HG03060 (cell line): ENCODE measurements around the gene ITGAE.
"Not testable (repeated sequence)": the region's sequence is repeated elsewhere in the genome, so short reads cannot be mapped to it uniquely, and the experiment has no call there.

Source experiments
- ATAC-seq: cut with Tn5 transposase; IDR thresholded peaks from one replicate; pipeline ENCODE4 v1.9.1; 2021; ENCODE audit warnings: low read depth, moderate number of reproducible peaks; ENCODE audit not compliant: unreplicated experiment

The ITGAE gene

DNA sequence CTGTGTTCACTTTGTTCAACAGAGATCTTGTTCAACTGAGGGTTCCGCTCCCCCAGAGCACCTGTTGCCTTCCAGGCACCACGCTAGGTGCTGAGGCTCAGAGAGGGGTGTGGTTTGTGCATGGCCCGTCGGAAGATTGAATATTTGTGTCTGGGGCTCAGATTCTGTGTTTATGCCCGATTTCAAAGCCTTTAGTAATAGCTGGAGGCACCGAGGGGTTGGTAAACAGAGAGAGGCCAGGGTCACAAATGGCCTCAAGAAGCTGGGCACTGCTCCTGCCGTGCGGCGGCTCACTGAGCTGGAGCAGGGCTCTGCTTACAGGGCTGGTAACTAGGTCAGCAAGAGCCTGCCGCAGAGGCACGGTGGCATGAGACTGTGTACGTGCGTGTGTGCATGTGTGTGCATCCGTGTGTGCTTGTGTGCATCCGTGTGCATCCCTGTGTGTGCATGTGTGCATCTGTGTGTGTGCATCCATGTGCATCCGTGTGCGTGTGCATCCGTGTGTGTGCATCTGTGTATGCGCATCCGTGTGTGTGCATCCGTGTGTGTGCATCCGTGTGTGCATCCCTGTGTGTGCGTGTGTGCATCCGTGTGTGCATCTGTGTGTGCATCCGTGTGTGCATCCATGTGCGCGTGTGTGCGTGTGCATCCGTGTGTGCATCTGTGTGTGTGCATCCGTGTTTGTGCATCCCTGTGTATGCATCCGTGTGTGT, 5.4 kb downstream of the ITGAE start:
- ATAC-seq, result no peak

DNA sequence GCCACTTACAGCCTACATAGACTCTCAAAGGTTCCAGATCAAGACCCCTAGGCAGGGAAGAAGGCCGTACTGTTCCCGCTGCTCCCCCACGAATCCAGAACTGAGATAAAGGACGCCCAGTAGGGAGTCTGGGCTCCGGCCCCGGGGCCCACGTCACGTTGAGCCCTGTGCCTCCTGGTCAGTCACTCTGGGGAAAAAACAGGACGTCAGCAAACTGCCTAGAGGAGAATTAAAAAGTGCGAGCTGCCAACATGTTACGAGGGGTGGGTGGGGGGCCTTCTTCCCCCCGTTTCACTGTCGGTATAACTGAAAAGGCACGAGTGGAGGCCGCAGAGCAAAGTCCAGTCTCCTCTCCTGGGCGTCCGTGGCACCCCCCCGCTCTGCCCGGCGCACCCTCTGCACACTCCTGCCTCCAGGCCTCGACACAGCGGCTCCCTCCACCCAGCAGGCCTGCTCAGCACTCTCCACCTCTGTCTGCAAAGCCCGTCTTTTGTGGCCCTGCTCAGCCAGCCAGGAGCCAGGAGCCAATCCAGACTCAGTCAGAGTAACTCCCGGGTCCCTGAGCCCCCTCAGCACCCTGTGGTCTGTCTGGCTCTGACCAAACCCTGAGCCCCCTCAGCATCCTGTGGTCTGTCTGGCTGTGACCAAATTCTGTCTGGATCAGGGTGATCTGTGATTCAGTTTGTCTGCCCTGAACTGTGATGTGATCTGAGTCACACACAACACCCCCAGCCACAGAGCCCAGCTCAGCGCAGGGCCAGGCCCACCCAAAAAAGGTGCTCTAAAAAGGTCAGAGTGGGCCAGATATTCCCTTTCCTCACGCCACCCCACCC, 6.2 kb downstream of the ITGAE start:
- no peak for ATAC-seq

DNA sequence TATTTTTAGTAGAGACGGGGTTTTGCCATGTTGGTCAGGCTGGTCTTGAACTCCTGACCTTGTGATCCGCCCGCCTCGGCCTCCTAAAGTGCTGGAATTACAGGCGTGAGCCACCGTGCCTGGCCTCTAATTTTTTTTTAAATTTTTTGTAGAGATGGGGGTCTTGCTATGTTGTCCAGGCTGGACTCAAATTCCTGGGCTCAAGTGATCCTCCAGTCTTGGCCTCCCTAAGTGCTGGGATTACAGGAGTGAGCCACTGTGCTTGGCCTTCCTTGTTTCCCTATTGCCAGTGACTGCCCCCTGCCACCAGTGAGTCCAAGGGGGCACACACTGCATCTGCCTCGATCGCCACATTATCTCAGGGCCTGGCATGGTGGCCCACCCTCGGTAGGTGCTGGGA, 6.8 kb downstream of the ITGAE start:
- not testable (repeated sequence) for ATAC-seq

DNA sequence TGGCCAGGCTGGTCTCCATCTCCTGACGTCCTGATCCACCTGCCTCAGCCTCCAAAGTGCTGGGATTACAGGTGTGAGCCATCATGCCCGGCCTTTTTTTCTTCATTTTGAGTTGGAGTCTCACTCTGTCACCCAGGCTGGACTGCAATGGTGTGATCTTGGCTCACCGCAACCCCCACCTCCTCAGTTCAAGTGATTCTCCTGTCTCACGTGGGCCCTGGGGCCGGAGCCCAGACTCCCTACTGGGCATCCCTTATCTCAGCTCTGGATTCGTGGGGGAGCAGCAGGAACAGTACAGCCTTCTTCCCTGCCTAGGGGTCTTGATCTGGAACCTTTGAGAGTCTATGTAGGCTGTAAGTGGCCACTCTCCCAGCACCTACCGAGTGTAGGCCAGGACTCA, 7.7 kb downstream of the ITGAE start:
- not testable (repeated sequence) for ATAC-seq

DNA sequence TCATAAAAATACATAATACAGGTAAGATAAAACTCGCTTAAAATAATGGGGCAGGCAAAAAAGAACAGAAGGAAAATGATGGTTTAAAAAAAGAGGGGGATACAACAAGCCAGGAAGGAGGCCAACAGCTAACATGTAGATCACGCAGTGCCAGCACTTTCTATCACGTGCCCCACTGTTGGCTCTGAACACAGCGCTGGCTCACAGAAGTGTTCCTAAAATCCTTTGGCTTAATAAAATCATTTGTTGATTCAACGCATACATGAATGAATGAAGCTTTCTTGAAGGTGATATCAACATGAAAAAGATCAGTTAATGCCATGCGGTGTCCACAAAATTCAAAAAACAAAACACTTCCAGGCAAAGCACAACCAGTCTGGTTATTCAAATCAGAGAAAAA, 8.5 kb downstream of the ITGAE start:
- ATAC-seq, result no peak

DNA sequence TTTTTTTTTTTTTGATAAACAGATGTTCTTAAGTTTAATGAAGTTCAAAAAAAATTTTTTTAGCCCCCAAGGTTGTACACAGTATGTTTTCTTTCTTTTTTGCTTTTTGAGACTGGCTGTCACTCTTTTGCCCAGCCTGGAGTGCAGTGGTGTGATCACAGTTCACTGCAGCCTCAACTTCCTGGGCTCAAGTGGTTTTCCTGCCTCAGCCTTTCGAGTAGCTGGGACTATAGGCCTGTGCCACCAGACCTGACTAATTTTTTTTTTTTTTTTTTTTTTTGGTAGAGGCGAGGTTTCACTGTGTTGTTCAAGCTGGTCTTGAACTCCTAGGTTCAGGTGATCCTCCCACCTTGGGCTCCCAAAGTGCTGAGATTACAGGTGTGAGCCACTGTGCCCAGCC, 12.8 kb downstream of the ITGAE start:
- no peak for ATAC-seq

DNA sequence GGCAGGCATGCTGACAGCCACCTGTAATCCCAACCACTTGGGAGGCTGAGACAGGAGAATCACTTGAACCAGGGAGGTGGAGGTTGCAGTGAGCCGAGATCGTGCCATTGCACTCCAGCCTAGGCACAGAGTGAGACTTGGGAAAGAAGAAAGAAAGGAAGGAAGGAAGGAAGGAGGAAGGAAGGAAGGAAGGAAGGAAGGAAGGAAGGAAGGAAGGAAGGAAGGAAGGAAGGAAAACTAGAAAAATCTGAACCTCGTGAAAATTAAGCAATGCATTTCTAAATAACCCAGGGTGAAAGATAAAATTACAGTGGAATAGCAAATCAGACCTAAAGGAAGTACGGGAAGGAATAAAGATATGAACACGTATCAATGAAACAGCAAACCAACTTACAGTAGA, 15.7 kb downstream of the ITGAE start:
- ATAC-seq, result not testable (repeated sequence)

DNA sequence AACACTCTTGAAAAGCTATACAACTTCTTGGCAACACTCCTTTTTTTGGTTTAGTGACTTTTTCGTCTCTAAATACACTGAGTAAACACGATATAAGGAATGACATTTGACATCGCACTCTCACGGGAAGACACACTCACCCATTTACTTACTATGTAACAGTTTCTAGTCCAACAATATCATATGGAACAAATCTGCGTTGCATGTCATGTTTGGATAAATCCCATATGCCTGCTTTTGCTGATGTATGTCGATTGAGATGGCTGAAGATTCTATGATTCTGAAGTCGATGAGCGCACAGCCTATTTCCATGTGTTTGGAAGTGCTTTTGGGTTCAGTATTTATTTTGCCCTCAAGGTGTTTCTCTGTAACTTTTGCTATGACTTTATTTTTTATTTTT, 18.2 kb downstream of the ITGAE start:
- no peak for ATAC-seq

DNA sequence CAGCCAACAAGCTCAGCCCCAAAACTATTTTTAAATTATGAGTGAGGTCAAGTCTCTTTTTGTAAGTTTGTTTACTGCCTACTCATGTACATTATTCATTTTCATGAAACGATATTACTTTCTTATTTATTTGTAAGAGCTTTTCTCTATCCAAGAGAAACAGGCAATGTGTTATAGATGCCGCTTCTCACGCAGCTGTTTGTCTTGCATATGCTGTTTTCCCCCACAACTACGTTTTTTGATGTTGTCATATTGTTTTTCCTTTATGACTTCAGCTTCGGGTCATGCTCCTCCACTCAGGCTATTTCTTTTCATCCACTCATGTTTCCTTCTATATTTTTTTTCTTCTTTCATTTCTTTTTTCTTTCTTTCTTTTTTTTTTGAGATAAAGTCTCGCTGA, 20.0 kb downstream of the ITGAE start:
- ATAC-seq, result no peak

DNA sequence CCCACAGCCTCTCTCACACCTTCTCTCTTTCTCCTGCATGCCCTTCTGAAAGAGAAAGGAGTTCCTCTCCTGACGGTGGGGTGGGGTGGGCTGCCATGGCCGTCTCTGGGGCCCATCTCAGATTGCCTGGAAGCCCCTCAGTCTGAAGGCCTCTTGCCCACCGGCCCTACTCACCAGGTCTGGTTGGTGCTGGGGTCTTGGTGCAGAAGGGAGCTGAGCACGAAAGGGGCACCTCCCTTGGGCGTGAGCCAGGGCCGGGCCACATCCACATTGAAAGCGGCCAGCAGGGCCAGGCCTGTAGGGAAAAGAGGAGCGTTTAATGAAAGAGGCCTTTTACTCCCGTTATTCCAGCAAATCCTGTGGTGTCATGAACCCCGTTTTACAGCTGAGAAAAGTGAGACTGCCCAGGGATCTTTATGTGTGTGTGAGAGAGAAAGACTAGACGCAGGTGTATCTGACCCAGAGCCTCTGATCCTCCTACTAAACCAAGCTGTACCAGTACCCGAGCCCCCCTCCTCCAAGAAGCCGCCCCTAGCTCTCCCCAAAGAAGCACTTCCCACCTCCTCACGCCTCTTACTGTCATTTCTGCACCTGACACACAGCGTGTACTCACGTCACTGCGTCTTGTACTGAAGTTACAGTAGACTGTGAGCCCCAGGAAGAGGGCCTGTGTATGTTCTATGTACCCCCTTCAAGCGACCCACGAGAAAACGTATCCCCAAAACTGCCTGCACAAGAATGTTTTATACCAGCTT, 23.4 kb downstream of the ITGAE start:
- ATAC-seq, result no peak

DNA sequence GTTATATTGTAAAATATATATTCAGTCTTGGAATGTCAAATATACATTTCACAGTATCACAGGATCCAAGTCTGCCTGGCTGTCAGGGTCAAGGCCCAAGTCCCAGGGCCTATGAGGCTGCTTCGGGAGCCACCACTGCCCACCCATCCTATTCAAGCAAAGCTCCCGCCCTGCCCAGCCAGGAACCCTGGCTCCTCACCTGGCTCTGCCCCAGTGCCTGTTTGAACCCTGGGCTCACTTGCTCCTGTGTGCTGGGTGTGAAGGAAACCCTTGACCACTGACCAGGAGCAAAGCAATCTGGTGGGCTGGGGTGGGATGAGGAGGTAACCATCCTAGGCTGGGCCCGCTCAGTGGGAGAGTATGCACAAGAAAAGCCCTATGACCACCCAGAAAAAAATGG, 27.0 kb downstream of the ITGAE start:
- ATAC-seq, result no peak

DNA sequence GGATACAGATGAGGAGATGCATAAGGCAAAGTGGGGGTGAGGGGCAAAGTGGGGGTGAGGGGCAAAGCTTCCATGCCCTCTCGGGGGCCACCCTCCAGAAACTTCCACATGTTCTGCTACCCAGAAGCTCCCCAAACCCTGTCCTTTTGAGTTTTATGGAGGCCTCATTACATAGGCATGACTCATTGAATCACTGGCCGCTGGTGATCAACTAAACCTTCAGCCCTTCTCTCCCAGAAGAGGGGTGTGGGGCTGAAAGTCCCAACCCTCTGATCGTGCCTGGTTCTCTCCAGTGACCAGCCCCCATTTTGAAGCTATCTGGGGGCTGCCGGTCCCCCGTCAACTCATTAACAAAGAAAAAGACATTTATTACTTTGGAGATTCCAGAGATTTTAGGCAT, 27.5 kb downstream of the ITGAE start:
- ATAC-seq, result no peak

DNA sequence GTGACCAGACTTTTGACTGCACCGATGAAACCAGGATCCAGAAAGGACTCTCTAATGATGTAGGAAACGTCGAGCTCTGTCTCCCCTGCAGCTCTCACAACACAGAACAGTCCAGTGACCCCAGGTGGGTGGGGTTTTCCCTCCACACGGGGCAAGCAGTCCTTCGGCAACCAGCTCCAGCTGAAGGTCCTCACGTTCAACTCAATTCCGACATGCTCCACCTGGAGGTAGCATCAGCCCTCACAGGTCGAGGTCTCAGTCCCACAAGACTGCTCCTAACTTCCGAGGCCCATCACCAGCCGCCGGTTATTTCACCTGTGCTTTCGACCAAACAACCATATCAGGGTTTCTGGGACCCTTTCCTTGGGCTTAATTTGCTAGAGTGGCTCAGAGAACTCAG, 28.2 kb downstream of the ITGAE start:
- no peak for ATAC-seq

DNA sequence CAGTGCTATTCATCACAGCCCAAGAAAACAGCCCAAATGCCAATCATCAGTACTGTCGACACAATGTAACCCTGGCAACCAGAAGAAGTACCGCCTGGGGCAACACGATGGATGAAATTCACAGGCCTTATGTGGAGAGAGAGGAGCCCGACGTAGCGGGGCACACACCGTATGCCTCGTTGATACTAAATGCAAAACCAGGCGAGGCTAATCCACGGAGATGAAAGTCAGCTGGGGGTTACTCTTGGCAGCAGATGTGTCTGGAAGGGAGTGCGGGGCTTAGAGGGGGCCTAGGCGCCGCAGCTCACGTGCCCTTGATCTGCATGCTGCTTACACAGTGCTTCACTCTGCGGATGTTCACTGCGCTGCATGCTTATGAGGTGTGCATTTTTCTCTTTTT, 29.8 kb downstream of the ITGAE start:
- ATAC-seq, result no peak

DNA sequence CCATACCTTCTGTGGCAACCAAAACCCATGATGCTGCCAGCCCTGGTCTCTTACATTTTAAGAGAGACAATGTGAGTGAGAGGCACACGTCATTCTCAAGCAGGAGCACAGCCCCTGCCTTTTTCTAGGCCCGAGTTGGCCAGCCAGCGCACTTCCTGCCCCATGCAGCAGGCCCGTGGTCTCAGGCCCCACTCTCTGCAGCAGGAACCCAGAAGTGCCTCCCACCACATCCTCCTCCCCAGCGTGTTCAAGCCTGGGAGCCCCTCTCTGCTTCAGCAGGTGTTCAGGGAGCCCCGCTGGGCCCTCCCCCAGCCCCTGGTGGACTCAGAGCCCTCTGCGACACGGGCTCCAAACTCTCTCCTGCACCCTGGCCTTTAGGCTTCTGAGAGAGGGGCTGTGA, 30.5 kb downstream of the ITGAE start:
- no peak for ATAC-seq

DNA sequence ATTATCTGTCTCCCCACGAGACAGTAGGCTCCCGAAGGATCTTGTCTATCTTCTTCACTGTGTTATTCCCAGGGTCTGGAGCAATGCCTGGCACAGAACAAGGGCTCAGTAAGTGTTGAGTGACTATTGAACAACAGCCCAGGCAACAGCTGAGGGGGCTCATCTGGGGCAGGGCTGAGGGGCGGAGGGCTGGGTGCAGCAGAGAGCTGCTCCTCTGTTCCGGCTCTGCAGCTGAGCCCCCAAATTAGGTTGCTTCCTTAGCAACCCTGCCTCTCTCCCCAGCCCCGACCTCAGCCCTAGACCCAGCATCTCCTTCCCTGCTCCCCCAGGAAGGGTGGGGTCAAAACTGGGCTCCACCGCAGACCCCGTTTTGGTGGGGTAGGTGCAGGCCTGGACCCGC, 32.2 kb downstream of the ITGAE start:
- no peak for ATAC-seq

DNA sequence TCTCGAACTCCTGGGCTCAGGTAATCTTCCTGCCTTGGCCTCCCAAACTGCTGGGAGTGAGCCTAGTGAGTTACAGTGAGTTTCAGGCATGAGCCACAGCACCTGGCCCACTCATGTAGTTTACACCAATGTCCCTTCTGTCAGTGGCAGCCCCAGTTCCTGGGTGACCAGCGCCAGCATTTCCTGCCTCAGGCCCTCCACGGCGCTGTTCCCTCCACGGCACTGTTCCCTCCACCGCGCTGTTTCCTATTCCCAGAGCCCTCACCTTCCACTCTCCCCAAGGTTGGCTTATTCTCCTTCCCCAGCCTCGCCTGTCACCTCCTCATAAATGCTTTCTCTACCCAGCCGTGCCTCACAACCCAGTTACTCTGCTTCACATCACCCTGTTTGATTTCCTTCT, 32.6 kb downstream of the ITGAE start:
- no peak for ATAC-seq

DNA sequence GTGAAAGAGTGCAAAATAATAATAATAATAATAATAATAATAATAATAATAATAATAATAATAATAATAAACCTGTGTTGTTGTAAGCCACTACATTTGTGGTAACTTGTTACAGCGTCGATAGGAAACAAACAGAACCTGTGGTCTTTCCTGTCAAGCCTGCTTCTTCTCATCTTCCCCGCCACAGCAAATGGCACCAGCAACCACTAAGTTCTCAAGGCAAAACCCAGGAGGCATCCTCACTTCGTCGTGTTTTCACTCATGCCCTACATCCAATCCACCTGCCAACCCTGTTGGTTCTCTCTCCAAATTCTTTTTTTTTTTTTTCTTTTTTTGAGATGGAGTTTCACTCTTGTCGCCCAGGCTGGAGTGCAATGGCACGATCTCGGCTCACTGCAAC, 34.2 kb downstream of the ITGAE start:
- no peak for ATAC-seq

DNA sequence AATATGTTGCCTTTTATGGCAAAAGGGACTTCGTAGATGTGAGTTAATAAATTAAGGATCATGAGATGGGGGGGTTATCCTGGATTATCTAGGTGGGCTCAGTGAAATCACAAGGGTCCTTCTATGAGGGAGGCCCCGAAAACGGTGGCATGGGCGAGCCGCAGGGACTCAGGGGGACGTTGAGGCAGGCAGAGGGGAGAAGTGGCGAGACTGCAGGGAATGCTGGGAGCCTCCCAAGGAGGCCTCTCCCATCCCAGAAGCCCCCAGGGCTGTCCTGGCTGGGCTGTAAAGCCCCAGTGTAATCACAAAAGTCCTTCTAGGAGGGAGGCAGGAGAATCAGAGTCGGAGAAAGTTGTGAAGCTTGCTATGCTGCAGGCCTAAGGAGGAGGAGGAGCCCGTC, 35.0 kb downstream of the ITGAE start:
- no peak for ATAC-seq

DNA sequence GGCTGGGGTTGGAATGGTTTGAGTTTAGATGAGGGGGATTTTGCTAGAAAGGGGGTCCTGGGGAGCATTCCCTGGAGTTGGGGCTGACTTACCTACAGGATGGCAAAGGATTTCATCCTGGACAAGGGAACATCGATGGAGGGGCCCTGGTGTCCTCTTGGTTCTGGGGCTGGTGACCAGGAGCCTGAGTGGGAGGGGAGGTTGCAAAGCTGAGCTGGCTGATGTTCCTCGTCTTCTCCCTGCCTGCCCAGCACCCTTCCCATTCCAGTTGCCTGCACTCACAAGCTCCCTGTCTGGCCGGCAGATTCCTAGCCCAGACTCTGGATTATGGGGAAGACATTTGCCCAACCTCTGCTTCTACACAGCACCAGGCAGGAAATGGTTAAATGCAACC, 37.2 kb downstream of the ITGAE start:
- no peak for ATAC-seq
